Measurements from ENCODE around the gene APBA1.

APBA1 gene

GRCh38 chr9:69657269-69657668 is 14.9 kb downstream of the APBA1 start:
- no peak for DNase-seq (ENCODE audit: low spot score)

GRCh38 chr9:69655065-69655464 is 17.1 kb downstream of the APBA1 start:
- no peak for DNase-seq (ENCODE audit: low spot score)

GRCh38 chr9:69653261-69653660 is 18.9 kb downstream of the APBA1 start:
- no peak for DNase-seq (ENCODE audit: low spot score)

GRCh38 chr9:69649566-69650250 is 22.5 kb downstream of the APBA1 start:
- peak; percentile 53 for DNase-seq (ENCODE audit: low spot score)

- DNase-seq (ENCODE audit: low spot score), result no peak
Observed at GRCh38 chr9:69647804-69648203, 24.4 kb downstream of the APBA1 start.

- DNase-seq (ENCODE audit: low spot score), result no peak
Observed at GRCh38 chr9:69646810-69647209, 25.4 kb downstream of the APBA1 start.

- no peak for DNase-seq (ENCODE audit: low spot score)
Observed at GRCh38 chr9:69645488-69645887, 26.7 kb downstream of the APBA1 start.

GRCh38 chr9:69643098-69643497 is 29.1 kb downstream of the APBA1 start:
- no peak for DNase-seq (ENCODE audit: low spot score)

GRCh38 chr9:69637817-69638200 is 34.4 kb downstream of the APBA1 start:
- DNase-seq (ENCODE audit: low spot score), result peak; percentile 46

GRCh38 chr9:69637193-69637816 is 34.9 kb downstream of the APBA1 start:
- DNase-seq (ENCODE audit: low spot score), result no peak

- no peak for DNase-seq (ENCODE audit: low spot score)
Observed at GRCh38 chr9:69633716-69634115, 38.5 kb downstream of the APBA1 start.

GRCh38 chr9:69632768-69633167 is 39.4 kb downstream of the APBA1 start:
- no peak for DNase-seq (ENCODE audit: low spot score)

GRCh38 chr9:69627281-69627680 is 44.9 kb downstream of the APBA1 start:
- no peak for DNase-seq (ENCODE audit: low spot score)

- DNase-seq (ENCODE audit: low spot score), result no peak
Observed at GRCh38 chr9:69623276-69623675, 48.9 kb downstream of the APBA1 start.

- DNase-seq (ENCODE audit: low spot score), result no peak
Observed at GRCh38 chr9:69622676-69623075, 49.5 kb downstream of the APBA1 start.

GRCh38 chr9:69621730-69622460 is 50.3 kb downstream of the APBA1 start:
- DNase-seq (ENCODE audit: low spot score), result no peak

GRCh38 chr9:69620731-69621130 is 51.4 kb downstream of the APBA1 start:
- no peak for DNase-seq (ENCODE audit: low spot score)

- no peak for DNase-seq (ENCODE audit: low spot score)
Observed at GRCh38 chr9:69619233-69619632, 52.9 kb downstream of the APBA1 start.

- DNase-seq (ENCODE audit: low spot score), result no peak
Observed at GRCh38 chr9:69617006-69617405, 55.2 kb downstream of the APBA1 start.

GRCh38 chr9:69615880-69616279 is 56.3 kb downstream of the APBA1 start:
- DNase-seq (ENCODE audit: low spot score), result no peak

GRCh38 chr9:69611221-69611620 is 61.0 kb downstream of the APBA1 start:
- DNase-seq (ENCODE audit: low spot score), result no peak

- no peak for DNase-seq (ENCODE audit: low spot score)
Observed at GRCh38 chr9:69609156-69609555, 63.0 kb downstream of the APBA1 start.

- DNase-seq (ENCODE audit: low spot score), result no peak
Observed at GRCh38 chr9:69606089-69606488, 66.1 kb downstream of the APBA1 start.
